Raji (cell line): ENCODE data around the gene TYMS.

Experiments used
- POLR2A ChIP-seq: IDR thresholded peaks from 2 replicates; pipeline ENCODE4 v1.6.1; 2011; ENCODE audit warnings: low read depth, low read length, control low read depth; ENCODE audit not compliant: insufficient read depth

The TYMS gene

GRCh38 chr18:680392-680791 lies 22.9 kb downstream of the TYMS start:
- TF ChIP-seq POLR2A = no peak

- no peak for TF ChIP-seq POLR2A
Measured at GRCh38 chr18:681985-682384, 24.5 kb downstream of the TYMS start.

GRCh38 chr18:682833-683232 lies 25.4 kb downstream of the TYMS start:
- no peak for TF ChIP-seq POLR2A

GRCh38 chr18:683531-683930 lies 26.1 kb downstream of the TYMS start:
- no peak for TF ChIP-seq POLR2A

- TF ChIP-seq POLR2A = no peak
Measured at GRCh38 chr18:685438-685837, 28.0 kb downstream of the TYMS start.

- no peak for TF ChIP-seq POLR2A
Measured at GRCh38 chr18:686339-687111, 29.1 kb downstream of the TYMS start.

- no peak for TF ChIP-seq POLR2A
Measured at GRCh38 chr18:688323-688722, 30.9 kb downstream of the TYMS start.

GRCh38 chr18:692824-693223 lies 35.4 kb downstream of the TYMS start:
- no peak for TF ChIP-seq POLR2A

GRCh38 chr18:693466-694187 lies 36.2 kb downstream of the TYMS start:
- TF ChIP-seq POLR2A = no peak

GRCh38 chr18:697012-697411 lies 39.6 kb downstream of the TYMS start:
- TF ChIP-seq POLR2A = no peak

- TF ChIP-seq POLR2A = no peak
Measured at GRCh38 chr18:697800-698199, 40.3 kb downstream of the TYMS start.

GRCh38 chr18:703213-703967 lies 45.9 kb downstream of the TYMS start:
- no peak for TF ChIP-seq POLR2A

GRCh38 chr18:706405-706804 lies 49.0 kb downstream of the TYMS start:
- TF ChIP-seq POLR2A = no peak

GRCh38 chr18:708096-708495 lies 50.6 kb downstream of the TYMS start:
- no peak for TF ChIP-seq POLR2A

GRCh38 chr18:709771-710170 lies 52.3 kb downstream of the TYMS start:
- TF ChIP-seq POLR2A = no peak

- TF ChIP-seq POLR2A = no peak
Measured at GRCh38 chr18:710418-711300, 53.2 kb downstream of the TYMS start.

GRCh38 chr18:711310-711656 lies 53.8 kb downstream of the TYMS start:
- TF ChIP-seq POLR2A = no peak
